GM12874 (cell line): ENCODE measurements around the gene RCN1.

Experiments
- CTCF ChIP-seq: IDR thresholded peaks from 2 replicates; pipeline ENCODE4 v1.5.1; 2011; ENCODE audit warnings: low read depth, mild to moderate bottlenecking, control low read depth, low read length, moderate library complexity; ENCODE audit not compliant: insufficient read depth

RCN1 gene

GRCh38 chr11:32098142-32098903 lies 7.4 kb downstream of the RCN1 start:
- TF ChIP-seq CTCF, result no peak

- TF ChIP-seq CTCF, result no peak
Observed at GRCh38 chr11:32099516-32099915, 8.6 kb downstream of the RCN1 start.

- no peak for TF ChIP-seq CTCF
Observed at GRCh38 chr11:32100495-32100894, 9.6 kb downstream of the RCN1 start.

GRCh38 chr11:32101791-32102190 lies 10.9 kb downstream of the RCN1 start:
- TF ChIP-seq CTCF, result no peak

GRCh38 chr11:32103941-32104340 lies 13.1 kb downstream of the RCN1 start:
- TF ChIP-seq CTCF, result no peak

- TF ChIP-seq CTCF, result no peak
Observed at GRCh38 chr11:32105871-32106560, 15.1 kb downstream of the RCN1 start.

- no peak for TF ChIP-seq CTCF
Observed at GRCh38 chr11:32107647-32108046, 16.8 kb downstream of the RCN1 start.
